Measurements from ENCODE around the gene MBTD1. TPM values are rescaled to one million over a fixed set of nuclear protein-coding genes. Genes with fewer than 3 reads are reported as not detected.
"Not testable (repeated sequence)": the region's sequence is repeated elsewhere in the genome, so short reads cannot be mapped to it uniquely, and the experiment has no call there.

MBTD1 gene
- total RNA-seq, 4 donors from 2014 or later = 15.3 to 91.7 (median 25.8) TPM

DNA sequence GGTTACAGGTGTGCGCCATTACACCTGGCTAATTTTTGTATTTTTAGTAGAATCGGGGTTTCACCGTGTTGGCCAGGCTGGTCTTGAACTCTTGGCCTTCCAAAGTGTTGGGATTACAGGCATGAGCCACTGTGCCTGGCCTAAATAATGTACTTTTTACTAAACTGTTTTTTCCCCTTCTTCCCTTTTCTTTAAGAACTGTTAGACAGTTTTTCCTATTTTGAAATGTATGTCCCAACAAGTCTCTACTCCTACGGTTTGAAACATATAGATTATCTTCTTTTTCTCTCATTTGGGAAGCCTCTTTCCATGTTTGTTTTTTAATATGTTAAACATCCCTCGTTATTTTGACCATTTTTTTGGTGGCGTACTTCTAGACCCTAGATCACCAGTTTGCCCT, 10.1 kb upstream of the MBTD1 start:
- H3K36me3 ChIP-seq = peaks cover 91% of the 10 kb centered on the region
- no peaks in the 10 kb centered on the region for H3K9me3 ChIP-seq
- WGBS = 97% methylated on average over 6 of the region's 6 CpGs
- no peak overlapping the region for H3K27ac ChIP-seq
- H3K4me3 ChIP-seq = no peak overlapping the region
- no peaks in the 10 kb centered on the region for H3K27me3 ChIP-seq
- no peaks in the 10 kb centered on the region for H3K4me1 ChIP-seq
- DNase-seq (ENCODE audit: low spot score in 2 of 2) = no peak
- no peak for TF ChIP-seq EP300 (IDR thresholded peaks at IDR 0.05)
- TF ChIP-seq POLR2AphosphoS5 (IDR thresholded peaks at IDR 0.05) = no peak
- no peak for TF ChIP-seq POLR2A (IDR thresholded peaks at IDR 0.05)
- TF ChIP-seq, protein P1, sequence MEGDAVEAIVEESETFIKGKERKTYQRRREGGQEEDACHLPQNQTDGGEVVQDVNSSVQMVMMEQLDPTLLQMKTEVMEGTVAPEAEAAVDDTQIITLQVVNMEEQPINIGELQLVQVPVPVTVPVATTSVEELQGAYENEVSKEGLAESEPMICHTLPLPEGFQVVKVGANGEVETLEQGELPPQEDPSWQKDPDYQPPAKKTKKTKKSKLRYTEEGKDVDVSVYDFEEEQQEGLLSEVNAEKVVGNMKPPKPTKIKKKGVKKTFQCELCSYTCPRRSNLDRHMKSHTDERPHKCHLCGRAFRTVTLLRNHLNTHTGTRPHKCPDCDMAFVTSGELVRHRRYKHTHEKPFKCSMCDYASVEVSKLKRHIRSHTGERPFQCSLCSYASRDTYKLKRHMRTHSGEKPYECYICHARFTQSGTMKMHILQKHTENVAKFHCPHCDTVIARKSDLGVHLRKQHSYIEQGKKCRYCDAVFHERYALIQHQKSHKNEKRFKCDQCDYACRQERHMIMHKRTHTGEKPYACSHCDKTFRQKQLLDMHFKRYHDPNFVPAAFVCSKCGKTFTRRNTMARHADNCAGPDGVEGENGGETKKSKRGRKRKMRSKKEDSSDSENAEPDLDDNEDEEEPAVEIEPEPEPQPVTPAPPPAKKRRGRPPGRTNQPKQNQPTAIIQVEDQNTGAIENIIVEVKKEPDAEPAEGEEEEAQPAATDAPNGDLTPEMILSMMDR (IDR thresholded peaks at IDR 0.05) = no peak

DNA sequence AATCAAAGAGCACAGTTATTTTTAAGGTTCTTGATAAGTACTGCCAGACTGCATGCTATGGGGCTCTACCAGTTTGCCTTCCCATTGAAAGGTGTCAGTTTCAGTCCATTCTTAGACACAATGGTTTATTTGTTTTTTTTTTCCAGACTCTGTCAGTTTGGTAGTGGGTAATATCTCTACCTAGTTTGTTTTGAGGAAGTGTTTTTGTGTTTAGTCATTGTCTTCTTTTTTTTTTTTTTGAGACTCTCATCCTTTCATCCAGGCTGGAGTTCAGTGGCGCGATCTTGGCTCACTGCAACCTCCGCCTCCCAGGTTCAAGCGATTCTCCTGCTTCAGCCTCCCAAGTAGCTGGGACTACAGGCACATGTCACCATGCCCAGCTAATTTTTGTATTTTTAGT, 4.6 kb upstream of the MBTD1 start:
- peaks cover 22% of the 10 kb centered on the region for H3K4me1 ChIP-seq
- not testable (repeated sequence) for H3K4me3 ChIP-seq; H3K27ac ChIP-seq; H3K9me3 ChIP-seq; DNase-seq (ENCODE audit: low spot score in 2 of 2); H3K27me3 ChIP-seq
- peaks cover 44% of the 10 kb centered on the region for H3K36me3 ChIP-seq
- WGBS = 81% methylated on average over 4 of the region's 4 CpGs

DNA sequence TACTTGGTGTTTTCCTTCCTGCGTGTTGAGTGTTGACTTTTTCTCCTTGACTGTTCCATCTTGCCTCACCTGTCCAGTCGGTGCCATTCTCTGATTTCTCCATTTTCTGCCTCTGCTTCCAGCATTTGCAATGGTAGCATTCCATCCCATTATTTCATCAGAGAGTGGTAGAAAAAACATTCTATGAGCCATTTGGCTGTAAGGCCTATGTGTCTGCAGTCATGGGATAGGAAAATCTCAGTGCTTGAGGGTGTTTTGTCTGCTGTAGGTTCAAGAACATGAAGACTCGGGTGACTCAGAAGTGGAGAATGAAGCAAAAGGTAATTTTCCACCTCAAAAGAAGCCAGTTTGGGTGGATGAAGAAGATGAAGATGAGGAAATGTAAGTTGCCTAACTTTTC, 3.2 kb upstream of the MBTD1 start:
- peaks cover 32% of the 10 kb centered on the region for H3K36me3 ChIP-seq
- H3K4me1 ChIP-seq = peaks cover 35% of the 10 kb centered on the region
- no peak overlapping the region for H3K27ac ChIP-seq
- no peaks in the 10 kb centered on the region for H3K27me3 ChIP-seq
- WGBS = 86% methylated on average over 3 of the region's 3 CpGs
- TF ChIP-seq EP300 (IDR thresholded peaks at IDR 0.05) (no peak), POLR2AphosphoS5 (IDR thresholded peaks at IDR 0.05) (no peak)
- TF ChIP-seq, protein P1 (IDR thresholded peaks at IDR 0.05) = no peak
- DNase-seq (ENCODE audit: low spot score in 2 of 2) = no peak
- H3K9me3 ChIP-seq = no peaks in the 10 kb centered on the region
- no peak overlapping the region for H3K4me3 ChIP-seq

DNA sequence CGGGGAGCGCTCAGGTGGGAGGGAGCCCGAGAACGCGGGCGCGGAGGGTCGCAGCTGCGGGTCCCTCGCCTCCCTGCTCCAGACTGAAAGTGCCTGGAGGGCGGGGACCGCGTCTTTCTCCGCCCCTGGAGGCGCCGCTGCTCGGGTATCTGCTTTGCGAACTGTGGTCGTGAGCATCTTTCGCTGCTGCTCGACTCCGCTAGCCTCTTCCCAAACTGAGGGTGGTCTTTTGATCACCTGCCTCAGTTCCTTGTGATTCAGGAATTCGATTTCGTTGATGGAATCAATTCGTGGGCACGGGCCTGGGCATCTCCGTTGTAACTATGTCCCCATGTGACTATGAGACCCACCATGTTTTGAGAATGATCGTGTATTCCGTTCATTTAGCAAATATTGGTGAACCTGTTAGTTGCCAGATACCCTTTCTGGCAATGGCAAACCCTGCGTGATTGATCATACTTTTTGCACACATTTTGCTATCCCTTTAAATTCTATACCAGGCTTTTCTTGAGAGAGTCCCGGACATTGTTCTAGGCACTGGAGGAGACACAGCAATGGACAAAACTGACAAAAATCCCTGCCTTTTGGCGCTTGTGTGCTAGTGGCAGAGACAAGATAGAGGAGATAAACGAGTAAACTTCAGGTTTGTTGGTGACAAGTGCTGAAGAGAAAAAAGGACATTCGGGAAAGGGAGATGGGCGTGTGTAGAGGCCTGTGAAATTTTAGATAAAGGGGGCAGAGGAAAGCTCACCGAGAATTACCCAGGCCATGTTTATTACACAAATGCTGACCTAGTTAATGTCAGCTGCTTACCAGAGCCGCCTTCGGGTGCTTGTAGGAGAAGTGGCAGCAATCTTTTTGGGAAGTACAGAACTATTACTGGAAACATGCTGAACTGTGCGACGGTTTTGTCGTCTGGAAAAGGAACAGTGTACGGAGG, 1.4 kb upstream of the MBTD1 start:
- DNase-seq (ENCODE audit: low spot score in 2 of 2) = no peak
- no peak for TF ChIP-seq POLR2A (IDR thresholded peaks at IDR 0.05)
- peak overlapping the region; percentile 99 for H3K27ac ChIP-seq
- H3K4me3 ChIP-seq = peak overlapping the region; percentile 72
- H3K9me3 ChIP-seq = no peaks in the 10 kb centered on the region
- WGBS = 13% methylated on average over 23 of the region's 42 CpGs
- no peaks in the 10 kb centered on the region for H3K27me3 ChIP-seq
- peaks cover 17% of the 10 kb centered on the region for H3K36me3 ChIP-seq
- peaks cover 52% of the 10 kb centered on the region for H3K4me1 ChIP-seq

DNA sequence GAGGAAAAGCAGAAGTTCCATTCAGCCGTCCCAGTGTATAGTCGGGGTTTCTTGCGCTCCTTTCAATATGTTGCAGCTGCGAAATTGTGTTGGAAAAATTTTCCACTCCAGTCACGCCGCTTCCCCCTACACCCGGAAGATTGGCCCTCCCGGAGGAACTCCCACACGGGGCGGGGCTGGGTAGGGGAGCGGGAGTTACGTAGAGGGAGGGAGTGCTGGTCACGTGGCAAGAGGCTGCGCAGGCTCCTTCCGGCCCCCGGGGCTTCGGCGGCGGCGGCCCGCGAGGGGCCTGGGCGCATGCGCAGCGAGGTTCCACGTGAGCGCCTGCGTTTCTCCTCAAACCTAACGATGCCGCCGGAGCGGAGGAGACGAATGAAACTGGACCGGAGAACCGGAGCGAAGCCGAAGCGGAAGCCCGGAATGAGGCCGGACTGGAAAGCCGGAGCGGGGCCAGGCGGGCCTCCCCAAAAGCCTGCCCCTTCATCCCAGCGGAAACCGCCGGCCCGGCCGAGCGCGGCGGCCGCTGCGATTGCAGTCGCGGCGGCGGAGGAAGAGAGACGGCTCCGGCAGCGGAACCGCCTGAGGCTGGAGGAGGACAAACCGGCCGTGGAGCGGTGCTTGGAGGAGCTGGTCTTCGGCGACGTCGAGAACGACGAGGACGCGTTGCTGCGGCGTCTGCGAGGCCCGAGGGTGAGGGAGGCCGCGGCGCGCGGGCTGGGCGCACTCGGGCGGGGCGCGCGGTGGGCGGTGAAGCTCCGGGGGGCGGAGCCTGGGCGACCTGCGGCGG, 581 bp upstream of the MBTD1 start, which contains the start of gene UTP18:
Gene UTP18 (plus strand): TSS at position 310 of the 787 bp plus-strand sequence. CDS start 39 bp downstream, at position 349.
- Histone ChIP-seq H3K4me3 (peak within 1 kb of the TSS; percentile 72), H3K9me3 (no peaks in the 10 kb centered on the region), H3K36me3 (peaks cover 8% of the 10 kb centered on the region), H3K27me3 (no peaks in the 10 kb centered on the region), H3K27ac (peak within 1 kb of the TSS; percentile 99), H3K4me1 (peaks cover 60% of the 10 kb centered on the region)
- peak; percentile 36 to 53 for TF ChIP-seq POLR2A (IDR thresholded peaks at IDR 0.05)
- no peak for TF ChIP-seq EP300 (IDR thresholded peaks at IDR 0.05)
- TF ChIP-seq POLR2AphosphoS5 (IDR thresholded peaks at IDR 0.05) = peak in 2 of 3 donors; percentile 62 to 93
- peak; percentile 98 for DNase-seq (ENCODE audit: low spot score in 2 of 2)
- under 1% methylated on average over 58 of the region's 93 CpGs for WGBS

DNA sequence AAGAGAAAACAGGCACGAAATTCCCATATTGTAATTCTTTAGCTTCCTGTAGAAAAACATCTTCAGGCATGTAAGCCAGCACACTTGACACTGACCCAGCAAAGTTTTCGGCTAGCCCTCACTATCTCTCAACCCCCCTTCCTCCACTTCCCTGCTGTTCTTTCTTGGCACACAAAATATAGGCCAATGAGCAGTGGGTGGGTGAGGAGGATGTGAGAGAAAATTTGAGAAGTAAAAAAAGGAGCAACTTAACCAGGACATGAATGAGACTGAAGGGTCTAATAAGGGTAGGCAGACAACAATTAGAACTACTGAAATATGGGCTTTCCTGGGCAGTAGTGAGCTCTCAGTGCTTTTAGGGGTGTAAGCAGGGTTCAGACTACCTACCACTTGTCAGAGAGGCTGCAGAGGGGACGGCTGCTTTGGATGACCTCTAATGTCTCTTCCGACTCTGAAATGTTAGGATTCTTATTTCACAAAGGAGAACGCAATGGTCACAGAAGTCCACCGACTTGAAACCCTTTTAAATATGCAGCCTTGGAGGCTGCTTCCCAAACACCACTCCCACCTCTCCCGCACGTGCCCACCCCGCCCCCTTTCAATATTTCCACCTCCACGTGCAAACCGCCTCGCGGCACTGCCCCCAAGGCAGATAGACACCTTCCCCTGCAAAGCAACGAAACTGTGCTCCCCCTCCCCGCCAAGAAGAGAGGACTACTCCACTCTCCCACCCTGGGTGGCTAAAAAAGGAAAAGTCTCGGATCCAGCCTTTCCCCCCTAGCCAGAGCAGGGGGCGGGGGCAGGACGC, 889 bp downstream of the MBTD1 start:
- DNase-seq (ENCODE audit: low spot score in 2 of 2) = peak in 1 of 2 donors; percentile 68

More for the DNA sequence above, 889 bp downstream of the MBTD1 start:
- Histone ChIP-seq H3K27ac (peak overlapping the region; percentile 99), H3K27me3 (no peaks in the 10 kb centered on the region), H3K9me3 (no peaks in the 10 kb centered on the region), H3K4me3 (peak overlapping the region; percentile 72), H3K4me1 (peaks cover 61% of the 10 kb centered on the region), H3K36me3 (peaks cover 6% of the 10 kb centered on the region)
- no peak for TF ChIP-seq POLR2A (IDR thresholded peaks at IDR 0.05)
- WGBS = 2% methylated on average over 14 of the region's 18 CpGs

Measured in suprapubic skin (tissue), 4 donors.